ENCODE results near the gene LTB4R2.
"Not testable (repeated sequence)": the region's sequence is repeated elsewhere in the genome, so short reads cannot be mapped to it uniquely, and the experiment has no call there.

LTB4R2 gene

GRCh38 chr14:24321212-24321975 is 11.5 kb downstream of the LTB4R2 start:
- no peak for DNase-seq (ENCODE audit: low read depth)

- no peak for DNase-seq (ENCODE audit: low read depth)
Measured at GRCh38 chr14:24322672-24323071, 12.7 kb downstream of the LTB4R2 start.

GRCh38 chr14:24323341-24323740 is 13.4 kb downstream of the LTB4R2 start:
- DNase-seq (ENCODE audit: low read depth) = no peak

GRCh38 chr14:24324024-24324423 is 14.1 kb downstream of the LTB4R2 start:
- DNase-seq (ENCODE audit: low read depth) = no peak

- no peak for DNase-seq (ENCODE audit: low read depth)
Measured at GRCh38 chr14:24325041-24325530, 15.1 kb downstream of the LTB4R2 start.

GRCh38 chr14:24325963-24326362 is 16.0 kb downstream of the LTB4R2 start:
- DNase-seq (ENCODE audit: low read depth) = no peak

- no peak for DNase-seq (ENCODE audit: low read depth)
Measured at GRCh38 chr14:24327303-24327702, 17.4 kb downstream of the LTB4R2 start.

GRCh38 chr14:24327914-24328313 is 18.0 kb downstream of the LTB4R2 start:
- not testable (repeated sequence) for DNase-seq (ENCODE audit: low read depth)

- DNase-seq (ENCODE audit: low read depth) = no peak
Measured at GRCh38 chr14:24329073-24329663, 19.2 kb downstream of the LTB4R2 start.

GRCh38 chr14:24329736-24330135 is 19.8 kb downstream of the LTB4R2 start:
- peak; percentile 50 for DNase-seq (ENCODE audit: low read depth)

GRCh38 chr14:24330973-24331674 is 21.2 kb downstream of the LTB4R2 start:
- no peak for DNase-seq (ENCODE audit: low read depth)

GRCh38 chr14:24331731-24332267 is 21.9 kb downstream of the LTB4R2 start:
- no peak for DNase-seq (ENCODE audit: low read depth)

- DNase-seq (ENCODE audit: low read depth) = peak; percentile 71
Measured at GRCh38 chr14:24332268-24332993, 22.5 kb downstream of the LTB4R2 start.

- no peak for DNase-seq (ENCODE audit: low read depth)
Measured at GRCh38 chr14:24334431-24335291, 24.7 kb downstream of the LTB4R2 start, which contains the start of gene ADCY4. ADCY4 (minus strand) TSS chr14:24335071; CDS start chr14:24334652, 419 bp downstream.

- DNase-seq (ENCODE audit: low read depth) = no peak
Measured at GRCh38 chr14:24335461-24336171, 25.7 kb downstream of the LTB4R2 start.

- DNase-seq (ENCODE audit: low read depth) = no peak
Measured at GRCh38 chr14:24337144-24337823, 27.3 kb downstream of the LTB4R2 start.

GRCh38 chr14:24337824-24338175 is 27.9 kb downstream of the LTB4R2 start:
- DNase-seq (ENCODE audit: low read depth) = no peak

GRCh38 chr14:24338843-24339242 is 28.9 kb downstream of the LTB4R2 start:
- no peak for DNase-seq (ENCODE audit: low read depth)

GRCh38 chr14:24339284-24340151 is 29.6 kb downstream of the LTB4R2 start, which contains the start of gene RIPK3:
RIPK3 (minus strand) TSS chr14:24339991; CDS start chr14:24339826, 165 bp downstream.
- peak; percentile 52 for DNase-seq (ENCODE audit: low read depth)
